SH-SY5Y (cell line): ENCODE measurements around the gene BMP5.

Experiments
- GATA2 ChIP-seq: IDR thresholded peaks from 2 replicates; pipeline ENCODE4 v1.6.1; 2011; ENCODE audit warnings: mild to moderate bottlenecking, low read depth, low read length
- GATA3 ChIP-seq: IDR thresholded peaks from 2 replicates; pipeline ENCODE4 v1.6.1; 2011; ENCODE audit warnings: low read depth, mild to moderate bottlenecking, low read length, moderate library complexity

BMP5 gene

DNA sequence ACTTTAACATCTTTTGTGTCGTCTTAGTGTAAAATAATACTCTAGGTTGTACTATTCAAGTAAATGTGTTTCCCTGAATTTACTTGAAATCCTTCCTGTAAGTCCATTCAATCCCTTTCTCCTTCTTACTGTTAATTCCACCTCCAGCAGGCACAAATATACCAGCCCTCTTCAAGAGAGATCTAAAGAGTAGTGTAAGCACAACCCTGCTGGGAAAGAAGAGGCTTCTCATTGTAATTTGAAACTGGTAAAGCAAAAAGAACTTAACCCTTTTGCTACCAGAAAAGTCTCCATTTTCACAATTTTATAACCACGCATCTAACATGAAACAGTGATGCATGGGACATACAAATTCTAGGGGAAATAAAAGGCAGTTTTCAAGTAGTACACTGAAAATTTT is at the start of gene BMP5:
Gene BMP5, minus strand, starts transcription at position 191 of the 400 bp plus-strand sequence. CDS start 725 bp downstream, outside the sequence.
- TF ChIP-seq GATA3 (no peak), GATA2 (no peak)

DNA sequence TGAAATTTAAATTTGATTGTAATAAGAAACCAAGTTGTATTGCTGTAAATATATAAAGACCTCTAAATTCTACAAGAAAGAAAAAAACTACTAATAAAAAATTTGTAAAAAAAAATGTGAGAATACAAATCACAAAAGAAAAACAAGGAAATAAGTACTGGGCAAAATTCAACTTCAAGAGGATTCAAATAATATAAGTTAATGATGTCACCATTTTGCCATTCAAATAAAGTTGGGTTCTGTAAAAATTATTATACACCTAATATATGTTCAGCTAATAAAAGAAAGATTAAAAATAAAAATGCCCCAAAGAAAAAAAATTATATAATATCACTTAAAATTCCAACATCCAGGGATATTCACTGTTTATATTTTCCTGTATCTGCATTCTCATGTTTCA is 47.0 kb upstream of the BMP5 start:
- TF ChIP-seq GATA3, result no peak
- no peak for TF ChIP-seq GATA2

DNA sequence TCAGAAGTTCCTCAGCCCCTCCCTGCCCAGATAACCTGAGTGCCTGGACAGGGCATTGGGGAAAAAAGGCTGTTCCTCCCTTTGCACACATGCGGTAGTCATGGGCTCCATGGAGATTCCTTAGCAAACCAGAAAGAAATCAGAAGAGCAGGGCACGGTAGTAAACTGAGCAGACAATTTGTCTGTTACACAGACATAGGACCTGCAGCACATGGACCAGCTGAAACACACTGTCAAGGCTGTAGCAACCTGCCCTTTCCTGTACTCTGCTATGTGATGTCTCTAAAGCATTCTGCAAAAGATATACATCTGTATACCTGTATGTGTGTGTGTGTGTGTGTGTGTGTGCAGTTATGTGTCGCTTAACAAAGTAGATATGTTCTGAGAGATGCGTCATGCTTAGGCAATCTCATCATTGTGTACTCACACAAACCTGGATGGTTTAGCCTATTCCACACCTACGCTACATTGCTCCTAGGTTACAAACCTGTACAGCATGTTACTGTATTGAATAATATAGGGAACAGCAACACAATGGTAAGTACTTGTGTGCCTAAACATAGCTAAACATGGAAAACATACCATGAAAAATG is 44.4 kb upstream of the BMP5 start:
- TF ChIP-seq GATA3, result no peak
- no peak for TF ChIP-seq GATA2

DNA sequence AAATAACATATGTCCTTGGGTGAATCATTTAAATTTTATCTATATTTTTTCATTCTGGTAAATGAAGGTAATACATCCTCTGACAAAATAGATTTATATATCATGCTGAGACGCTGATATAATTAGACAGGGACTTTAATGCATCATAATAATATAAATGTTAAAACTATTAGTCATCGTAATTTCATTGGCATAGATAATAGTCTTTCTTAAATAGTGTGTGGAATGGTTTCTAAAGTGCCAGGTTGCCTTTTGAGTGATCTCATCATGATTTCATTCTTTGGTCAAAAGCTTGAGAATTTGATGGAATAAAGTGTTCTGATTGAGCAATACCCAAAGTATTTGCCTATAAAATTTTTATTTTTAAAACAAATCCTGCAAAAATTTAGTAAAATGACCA is 43.2 kb upstream of the BMP5 start:
- TF ChIP-seq GATA3 (no peak), GATA2 (no peak)

DNA sequence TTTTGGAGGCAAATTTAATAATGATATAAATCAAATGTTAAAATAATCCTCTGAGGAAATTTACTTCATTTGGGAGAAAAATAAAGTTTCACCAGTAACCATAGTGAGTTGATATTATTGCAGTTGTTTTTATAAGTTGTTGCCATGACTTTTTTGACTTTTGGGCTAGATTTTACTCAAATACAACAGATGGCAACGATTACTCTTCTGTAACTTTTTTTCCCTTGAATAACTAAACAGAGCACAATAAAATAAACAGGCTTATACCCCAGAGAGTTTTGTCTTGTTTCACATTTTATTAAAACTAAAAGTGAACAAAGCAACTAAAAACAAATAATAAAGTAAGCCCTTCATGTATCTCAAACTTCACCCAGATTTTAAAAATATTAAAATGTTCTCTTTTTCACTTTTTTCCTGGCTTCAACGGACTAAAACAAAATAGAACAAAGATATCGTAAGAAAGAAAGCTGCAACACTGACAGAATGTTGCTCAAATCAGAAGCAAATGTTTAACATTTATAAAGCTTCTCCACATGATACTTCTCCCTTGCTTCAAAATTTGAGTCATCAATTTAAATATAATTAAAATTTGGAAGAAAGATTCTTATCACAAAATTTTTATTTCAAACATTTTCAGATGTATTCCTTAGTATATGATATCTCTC is 42.5 kb upstream of the BMP5 start:
- no peak for TF ChIP-seq GATA3
- TF ChIP-seq GATA2, result no peak

DNA sequence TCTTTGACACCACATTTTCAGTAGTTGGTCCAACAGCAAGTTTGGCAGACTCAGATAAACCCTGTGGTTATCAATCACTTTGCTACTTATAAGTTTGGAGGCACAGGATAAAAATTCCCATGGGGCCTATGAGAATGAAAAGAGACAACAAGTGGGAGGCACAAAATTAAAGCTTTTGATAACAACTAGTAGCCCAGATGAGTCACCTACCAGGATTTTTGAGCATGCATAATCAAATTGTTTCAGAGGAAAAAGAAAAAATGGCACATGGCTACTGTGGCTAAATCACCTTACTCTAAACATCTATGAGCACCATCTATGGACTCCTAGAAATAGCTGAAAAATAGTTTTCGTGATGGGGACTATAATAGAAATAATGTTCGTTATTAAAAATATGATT is 40.8 kb upstream of the BMP5 start:
- no peak for TF ChIP-seq GATA3
- TF ChIP-seq GATA2, result no peak

DNA sequence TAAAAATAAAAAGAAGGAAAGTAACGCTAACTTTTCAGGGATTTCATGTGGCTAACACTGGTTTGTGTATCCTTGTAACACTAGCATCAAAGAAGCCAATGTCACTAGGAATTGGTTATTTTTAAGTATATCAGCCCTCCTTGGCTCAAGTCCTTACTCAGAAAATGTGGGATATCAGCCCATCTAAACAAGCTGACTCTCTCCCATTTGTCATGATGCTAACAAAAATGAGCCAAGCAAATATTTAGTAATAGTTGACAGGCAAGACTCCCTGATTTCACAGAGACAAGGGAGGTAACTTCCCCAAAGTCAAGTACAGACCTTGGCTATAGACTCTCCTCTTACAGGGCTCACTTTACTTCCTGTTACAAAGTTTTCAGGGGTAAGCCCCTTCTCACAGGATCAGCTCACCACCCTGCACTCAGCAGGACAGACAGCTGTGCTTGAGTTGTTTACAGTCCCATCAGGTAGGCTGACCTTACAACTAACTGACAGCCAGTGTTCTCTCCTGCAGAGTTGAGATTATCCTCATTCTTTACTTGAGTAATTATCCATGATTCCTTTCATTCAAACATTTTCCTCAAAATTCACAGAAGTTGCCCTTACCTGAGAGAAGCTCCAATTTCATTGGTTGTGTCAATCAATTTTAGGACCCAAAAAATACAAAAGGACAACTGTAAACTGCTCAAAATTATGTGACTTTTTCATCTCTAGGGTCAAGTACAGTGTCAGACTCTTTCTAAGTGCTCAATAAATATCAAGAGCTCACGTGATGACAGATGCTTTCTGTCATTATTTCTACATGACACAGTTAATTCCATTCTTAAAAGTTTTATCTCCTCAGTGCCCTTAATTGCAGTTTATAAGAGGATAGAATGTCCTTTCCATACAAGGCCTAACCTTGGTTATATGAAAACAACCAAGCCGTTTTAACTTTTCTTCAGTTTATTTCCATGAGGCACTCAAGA is 38.1 kb upstream of the BMP5 start:
- TF ChIP-seq GATA2, result no peak
- TF ChIP-seq GATA3, result no peak

DNA sequence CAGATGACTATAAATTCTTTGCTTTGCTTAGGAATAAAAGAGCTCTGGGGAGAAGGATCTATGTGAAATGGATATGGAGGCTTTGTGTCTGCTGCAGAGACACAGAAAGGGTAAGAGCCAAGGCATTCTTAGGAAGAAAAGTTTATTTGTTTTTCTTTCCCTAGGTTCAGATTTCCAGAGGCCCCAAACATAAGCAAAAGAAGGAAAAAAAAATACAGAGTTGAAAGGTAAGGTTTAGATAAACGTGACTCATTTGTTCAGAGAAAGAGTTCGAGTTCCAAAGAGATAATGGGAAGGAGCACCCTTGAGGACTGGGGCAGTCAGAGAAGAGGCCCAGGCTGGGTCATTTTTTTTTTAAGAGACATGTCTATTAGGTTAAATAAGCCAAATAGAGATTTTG is 27.4 kb upstream of the BMP5 start:
- TF ChIP-seq GATA2 (no peak), GATA3 (no peak)

DNA sequence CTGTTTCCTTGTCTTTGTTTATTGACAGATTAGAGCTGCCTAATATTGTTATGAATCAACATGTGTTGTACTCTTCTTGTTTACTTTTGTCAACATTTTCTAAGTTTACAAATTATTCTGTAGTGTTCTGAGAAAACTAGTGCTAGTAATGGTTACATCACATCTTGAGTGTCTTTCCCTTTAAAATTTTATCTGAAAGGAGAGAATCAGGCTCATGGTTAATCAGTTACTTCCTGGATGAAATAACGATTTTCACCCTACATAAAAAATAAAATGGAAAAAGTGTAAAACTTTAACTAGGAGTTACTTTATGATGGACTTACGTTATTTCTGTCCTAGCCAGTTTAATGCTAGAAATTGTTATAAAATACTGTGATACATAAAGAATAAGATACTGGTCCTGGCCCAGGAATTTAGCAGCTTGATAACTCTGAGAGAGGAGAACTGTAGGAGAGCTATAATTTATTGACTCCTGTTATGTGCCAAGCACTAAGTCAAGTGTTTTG is 26.4 kb upstream of the BMP5 start:
- TF ChIP-seq GATA2 (no peak), GATA3 (no peak)

DNA sequence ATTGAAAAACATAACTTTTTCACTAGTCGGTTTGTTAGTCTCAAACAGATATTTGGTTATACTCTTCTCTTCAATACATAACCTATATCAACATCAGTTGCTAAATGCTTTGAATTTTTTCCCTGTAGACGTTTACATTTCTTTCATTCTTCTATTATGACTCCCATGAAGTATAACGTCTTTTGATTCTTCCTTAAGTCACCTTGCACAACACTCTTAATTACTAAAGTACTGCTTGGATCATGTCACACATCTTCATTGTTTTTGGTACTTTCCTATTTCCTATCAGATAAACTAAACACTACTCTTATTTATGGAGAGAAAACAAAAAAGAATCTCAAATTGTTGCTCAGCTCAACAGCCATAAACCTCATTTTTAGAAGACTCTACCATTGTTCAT is 23.0 kb upstream of the BMP5 start:
- no peak for TF ChIP-seq GATA2
- TF ChIP-seq GATA3, result no peak

DNA sequence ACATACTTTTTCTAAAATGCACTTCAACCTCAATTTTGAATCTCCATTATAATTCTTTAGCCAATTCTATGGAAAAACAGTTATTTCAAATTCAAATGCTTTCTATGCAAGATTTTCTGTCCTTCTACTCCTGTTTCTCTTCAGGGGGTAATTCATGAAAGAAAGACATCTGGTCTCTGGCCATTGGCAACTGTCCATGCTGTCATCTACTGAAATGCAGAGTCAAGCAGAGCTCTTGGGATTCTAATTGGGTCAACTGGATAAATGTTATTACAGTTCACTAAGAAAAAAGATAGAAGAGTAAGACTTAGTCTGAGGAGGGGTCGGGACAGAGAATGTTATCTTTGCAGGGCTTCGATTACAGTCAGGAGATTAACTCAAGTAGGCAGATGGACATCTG is 22.0 kb upstream of the BMP5 start:
- TF ChIP-seq GATA2 (no peak), GATA3 (no peak)

DNA sequence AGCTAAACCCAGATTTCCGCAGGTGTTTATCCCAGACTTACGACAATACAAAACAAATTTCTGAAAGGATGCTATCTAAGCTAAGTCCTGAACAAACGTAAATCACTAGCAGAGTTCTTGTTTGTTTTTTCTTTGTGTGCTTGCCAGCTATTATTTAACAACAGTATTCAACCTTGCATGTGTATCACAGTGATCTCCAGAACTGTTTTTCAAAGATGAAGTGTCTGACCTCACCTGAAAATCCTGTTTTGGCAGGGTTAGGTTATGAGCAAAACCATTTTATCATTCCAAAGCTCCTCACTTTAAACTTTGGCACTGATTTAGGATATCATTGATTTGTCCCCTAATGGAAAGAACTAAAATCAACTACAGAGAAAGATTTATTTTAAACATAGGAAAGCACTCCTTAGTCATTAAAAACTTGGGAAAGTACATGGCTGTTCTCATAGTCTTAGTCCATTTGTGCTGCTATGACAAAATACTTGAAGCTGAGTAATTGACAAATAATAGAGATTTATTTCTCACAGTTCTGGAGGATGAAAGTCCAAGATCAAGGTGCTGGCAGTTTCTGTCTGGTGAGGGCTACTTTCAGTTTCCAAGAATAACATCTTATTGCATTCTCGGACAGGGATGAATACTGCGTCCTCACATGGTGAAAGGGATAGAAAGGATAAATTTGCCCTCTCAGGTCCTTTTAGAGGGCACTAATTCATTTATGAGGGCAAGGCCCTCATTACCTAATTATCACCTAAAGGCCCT is 20.8 kb upstream of the BMP5 start:
- TF ChIP-seq GATA3 (no peak), GATA2 (no peak)

DNA sequence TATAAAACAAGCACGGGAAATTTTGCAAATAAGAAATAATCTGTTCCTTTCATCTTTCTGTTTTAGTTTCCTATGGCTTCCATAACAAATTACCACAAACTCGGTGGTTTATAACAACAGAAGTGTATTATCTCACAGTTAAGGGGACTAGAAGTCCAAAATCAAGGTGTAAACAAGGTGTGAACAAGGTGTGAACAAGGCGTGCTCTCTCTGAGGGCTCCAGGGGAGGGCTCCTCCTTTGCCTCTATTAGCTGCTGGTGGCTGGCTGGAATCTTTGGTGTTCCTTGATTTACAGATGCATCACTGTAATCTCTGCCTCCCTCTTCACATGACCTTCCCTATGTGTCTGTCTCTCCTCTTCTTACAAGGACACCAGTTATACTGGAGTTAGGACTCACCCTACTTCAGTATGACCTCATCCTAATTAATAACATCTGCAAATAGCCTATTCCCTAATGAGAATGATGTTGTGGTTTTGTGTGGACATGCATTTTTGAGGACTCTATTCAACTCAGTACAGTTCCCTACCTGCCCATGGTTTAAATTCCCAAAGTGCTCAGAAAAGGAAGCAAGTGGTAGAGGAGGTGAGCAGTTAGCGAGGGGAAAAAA is 17.5 kb upstream of the BMP5 start:
- no peak for TF ChIP-seq GATA3
- TF ChIP-seq GATA2, result no peak
